Activated gamma-delta T cell treated with Interleukin-2 at 50 U/mL for 16 hours (primary cell): ENCODE data around the gene MYMK.

Experiments used
- DNase-seq: peaks from one replicate; pipeline ENCODE4 v3.0.0-alpha.2; 2020

The MYMK gene

DNA sequence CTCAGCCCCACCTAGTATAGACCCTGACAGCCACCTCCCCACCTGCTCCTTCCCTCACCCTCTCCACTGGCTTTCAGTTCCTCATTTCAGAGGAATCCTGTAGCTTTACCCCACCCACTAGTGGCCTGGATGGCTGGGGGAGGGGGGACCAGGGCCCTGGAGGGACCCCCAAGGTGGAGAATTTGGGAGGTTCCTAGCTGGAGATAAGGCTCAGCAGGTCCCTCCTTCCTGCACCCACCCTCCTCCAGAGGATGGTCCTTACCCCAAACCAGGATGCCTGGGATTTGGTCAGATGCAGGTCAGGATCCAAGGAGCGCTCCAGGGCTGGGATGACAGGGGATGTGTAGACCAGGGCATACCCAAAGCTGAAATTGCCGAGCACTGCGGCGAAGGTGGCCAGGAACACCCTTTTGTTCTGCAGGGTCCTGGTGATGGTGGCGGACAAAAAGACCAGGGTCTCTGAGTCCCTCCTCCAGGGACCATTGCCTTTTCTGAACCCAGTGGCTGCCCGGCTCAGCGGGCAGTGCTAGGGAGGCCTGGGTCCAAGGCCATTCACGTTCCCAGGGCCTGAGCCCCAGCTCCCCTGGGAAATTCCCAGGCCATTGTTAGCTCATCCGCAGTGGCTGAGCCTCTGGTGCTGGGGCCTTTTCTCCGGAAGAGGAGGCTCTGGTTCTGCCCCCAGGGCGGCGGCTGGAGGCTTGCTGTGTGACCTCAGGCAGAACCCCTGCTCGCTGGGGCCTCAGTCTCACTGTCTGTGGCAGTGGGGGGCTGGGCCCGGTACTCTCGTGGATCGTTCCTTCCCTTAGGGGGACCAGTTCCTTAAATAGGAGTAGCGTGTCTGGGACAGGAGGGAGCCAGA is 46.5 kb downstream of the MYMK start:
- DNase-seq, result no peak

DNA sequence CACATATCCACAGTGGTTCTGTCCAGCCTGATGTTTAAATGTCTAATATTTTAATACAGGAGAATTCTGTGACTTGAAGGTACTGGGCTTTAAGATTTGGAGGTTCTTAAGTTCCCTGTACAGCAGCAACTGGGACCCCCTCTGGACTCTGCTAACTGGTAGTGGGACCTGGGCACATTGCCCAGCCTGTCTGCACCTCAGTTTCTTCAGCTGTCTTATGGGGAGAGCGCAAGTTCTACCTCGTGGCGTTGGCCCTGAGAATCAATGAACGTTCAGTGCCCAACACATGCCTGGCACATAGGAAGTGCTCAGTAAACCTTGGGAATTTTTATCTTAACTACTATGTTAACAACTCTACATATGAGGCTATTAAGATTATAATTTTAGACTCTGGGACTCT is 47.3 kb downstream of the MYMK start:
- no peak for DNase-seq

DNA sequence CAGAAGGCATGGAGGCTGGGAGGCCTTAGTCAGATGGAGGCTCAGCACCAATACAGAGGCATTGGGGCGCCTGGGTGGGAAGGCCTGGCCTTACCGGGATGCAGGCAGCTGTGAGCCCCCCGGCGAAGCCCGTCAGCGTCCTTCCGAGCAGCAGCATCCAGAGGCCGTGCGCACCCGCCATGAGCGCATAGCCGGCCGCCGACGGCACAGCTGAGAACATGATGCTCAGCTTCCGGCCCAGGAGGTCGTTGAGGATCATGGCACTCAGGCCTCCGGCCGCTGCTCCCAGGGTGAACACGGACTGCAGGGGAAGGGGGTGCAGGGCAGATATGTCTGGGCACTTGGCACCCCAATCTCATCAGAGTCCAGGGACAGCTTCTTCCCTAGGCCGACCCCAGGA is 47.8 kb downstream of the MYMK start:
- no peak for DNase-seq

DNA sequence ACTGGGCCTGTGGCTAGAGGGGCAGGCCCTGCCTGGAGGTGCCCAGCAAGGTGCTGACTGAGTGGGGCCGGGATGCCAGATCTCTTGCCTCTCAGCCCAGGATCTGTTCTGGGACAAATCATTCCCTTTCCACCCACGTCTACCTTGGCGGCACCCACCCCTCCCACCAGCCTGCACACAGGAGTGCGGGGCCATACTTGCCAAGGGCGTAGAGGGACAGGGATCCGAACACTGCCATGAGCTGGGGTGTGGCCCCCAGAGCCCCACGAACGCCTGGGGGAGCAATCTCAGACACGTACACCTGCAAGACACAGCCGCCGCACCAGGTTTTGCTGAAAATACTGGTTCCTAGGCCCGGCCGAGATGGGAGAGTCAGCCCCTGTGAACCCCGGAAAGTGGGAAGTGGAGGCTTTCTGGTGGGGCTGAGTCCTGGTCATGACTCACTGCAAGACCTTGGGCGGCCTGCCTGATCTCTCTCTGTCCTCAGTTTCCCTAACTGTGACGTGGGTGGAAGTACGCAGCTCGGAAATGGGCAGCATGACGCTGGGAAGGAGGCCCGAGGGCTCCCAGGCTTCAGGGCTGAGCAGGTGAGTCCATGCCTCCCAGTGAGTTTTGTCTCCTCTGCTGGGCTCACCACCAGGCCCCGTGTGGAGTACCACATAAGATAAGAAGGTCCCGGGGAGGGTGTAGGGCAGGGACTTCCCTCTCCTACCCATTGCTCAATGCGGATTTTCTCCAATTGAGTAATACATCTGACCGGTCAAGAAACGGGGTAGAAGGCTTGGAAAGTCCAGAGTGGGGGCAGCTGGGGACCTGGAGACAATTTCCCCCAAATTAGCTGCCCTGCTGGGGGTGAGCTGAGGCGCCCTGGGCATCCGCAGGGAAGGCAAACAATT is 48.5 kb downstream of the MYMK start:
- DNase-seq, result no peak

DNA sequence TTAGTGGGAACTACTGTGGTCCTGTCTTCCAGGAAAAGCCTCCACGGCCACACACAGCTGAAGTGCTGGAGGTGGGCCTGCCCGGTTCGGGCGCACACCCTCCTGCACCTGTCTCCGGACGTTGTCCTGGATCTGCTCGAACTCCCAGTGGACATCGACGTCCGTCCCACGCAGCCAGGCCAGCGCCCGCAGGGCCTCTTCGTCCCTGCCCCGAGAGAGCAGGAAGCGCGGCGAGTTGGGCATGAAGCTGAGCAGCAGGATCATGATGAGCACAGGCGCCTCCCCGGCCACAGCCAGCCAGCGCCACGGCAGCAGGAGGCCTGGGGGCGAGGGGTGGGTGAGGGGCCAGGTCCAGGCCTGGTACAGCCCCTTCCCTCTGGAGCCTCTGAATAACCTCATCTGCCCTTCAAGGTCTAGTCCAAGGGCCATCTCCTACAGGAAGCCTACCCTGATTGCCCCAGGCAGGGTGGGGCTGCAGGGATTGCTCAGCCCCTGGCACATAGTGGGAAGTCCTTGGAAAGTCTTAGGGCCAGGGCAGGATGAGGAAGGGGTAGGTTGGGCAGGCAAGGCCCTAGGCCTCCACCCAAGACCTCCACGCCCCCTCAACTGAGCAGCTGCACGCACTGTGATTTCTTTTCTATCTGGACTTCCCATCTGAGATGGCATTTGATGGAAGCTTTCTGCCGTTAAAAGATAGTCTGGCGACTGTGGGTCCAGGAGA is 49.3 kb downstream of the MYMK start:
- no peak for DNase-seq

DNA sequence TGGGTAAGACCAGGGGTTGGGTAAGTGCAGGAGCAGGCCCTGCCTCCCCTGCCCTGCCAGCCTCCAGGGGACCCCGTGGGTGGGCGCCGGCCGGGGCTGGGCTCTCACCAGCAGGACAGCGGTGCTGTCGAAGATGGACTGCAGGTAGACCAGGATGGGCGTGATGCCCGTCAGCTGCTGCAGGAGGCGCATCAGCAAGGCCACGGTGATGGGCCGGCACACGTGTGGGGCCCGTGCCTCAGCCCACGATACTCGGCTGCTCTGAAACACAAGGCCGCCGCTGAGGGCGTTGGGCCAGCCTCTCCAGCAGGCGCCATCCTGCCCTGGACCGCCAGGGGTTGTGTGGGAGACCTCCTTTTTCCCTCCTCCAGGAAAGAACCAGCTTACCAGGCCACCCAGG is 49.9 kb downstream of the MYMK start:
- DNase-seq, result no peak

DNA sequence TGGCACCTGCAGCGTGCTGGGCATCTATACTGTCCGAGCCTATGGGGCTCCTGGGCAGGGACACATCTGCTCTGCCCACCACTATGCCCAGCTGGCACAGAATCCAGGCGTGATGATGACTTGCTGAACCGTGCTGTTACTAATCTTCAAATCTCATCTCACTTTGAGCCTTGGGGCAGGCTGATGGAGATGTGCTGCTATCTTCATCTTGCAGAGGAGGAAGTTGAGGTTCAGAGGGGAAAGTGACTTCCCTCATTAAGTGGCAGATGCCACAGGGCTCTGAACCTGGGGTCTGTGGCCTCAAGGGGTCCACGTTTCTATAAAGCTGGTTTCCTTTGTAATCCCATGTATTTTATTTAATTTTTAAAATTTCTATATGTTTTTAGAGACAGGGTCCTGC is 50.5 kb downstream of the MYMK start:
- no peak for DNase-seq

DNA sequence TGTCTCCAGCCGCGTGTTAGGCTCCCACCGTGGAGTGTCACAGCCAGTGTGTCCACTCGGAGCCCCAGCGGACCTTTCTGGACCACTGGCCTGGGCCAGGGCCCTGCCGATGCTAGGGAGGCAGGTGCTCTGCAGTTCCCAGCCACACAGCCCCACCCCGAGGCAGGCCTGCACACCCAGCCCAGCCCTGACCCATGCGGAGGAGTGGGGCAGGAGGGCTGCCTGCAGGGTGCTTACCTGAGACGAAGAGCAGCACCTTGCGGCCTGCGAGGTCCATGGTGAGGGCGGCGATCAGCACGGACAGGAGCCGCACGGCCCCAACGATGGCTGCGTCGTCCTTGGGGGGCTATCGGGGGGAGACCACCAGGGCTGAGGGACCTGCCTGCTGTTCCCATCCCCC is 51.0 kb downstream of the MYMK start:
- DNase-seq, result no peak

DNA sequence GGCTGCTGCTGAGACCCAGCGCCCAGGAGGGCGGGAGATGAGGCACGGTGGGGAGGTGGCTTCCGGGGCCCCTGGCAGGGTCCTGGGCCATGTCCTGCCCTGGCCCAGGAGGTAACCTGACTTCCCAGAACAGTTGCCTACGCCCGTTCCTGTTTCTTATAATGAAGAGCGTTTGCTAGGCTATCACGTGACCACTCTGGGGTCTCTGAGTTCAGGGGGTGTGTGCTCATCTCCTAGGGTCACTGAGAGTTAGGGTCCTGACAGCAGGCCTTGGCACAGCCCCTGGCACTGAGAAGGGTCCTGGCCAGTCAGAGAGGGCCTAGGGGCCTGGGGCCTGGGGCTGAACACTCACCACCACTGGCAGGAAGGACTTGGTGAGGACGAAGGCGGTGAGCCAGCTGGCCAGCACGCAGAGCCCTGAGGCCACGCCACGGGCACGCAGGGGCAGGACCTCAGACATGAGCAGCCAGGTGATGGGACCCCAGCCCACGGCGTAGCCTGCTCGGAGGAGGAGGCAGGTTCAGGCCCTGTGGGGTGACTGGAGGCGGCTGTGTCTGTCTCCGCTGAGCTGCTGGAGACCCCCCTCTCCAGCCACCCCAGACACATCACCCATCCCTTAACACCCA is 51.9 kb downstream of the MYMK start:
- no peak for DNase-seq

DNA sequence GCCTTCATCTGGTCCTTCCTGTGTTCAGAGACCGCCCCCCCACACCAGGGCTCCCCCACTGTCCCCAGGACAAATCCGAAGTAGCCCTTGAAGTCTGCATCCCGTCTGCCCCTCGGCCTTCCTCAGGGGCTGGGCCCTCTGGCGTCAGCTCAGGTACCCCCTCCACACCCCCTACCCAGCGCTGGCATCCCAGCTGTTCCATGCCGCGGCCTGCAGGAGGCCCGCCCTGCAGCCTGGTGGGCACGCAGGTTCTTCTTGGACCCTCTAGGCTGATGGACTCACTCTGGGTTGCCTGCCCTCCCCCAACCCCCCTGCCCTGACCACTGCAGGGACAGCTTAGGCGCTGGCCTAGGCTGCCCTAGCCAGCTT is 52.5 kb downstream of the MYMK start:
- DNase-seq, result no peak

DNA sequence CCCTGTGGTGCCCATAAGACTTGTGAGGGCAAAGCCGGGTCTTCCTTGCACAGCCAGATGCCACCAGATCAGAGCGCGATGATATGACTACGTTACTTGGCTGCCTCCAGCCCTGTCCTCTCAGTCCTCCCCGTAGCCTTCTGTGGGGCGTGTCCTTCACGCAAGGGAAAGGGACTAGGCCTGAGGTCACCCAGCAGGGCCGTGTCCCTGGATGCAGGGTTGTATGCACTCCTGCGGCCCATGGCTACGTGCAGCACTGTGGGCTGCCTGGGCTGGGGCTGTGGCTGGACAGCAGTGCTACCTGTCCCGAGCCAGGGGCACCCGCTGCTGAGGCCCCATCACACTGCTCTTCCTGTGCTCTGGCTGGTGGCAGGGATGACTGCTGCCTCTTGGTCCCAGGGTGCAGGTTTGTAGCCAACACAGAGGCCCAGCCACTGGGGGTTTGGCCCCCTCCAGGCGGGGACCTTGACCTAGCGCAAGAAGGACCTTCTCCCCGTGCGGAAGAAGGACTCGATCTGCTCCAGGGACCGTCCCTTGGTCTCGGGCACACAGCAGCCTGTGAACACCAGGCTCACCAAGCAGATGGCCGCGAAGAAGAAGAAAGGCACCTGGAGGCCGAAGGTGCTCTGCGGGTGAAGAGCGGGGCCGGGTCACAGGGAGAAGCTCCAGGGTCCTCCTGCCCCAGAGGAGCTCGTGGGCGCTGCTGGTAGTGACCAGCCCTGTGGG is 53.0 kb downstream of the MYMK start:
- no peak for DNase-seq

DNA sequence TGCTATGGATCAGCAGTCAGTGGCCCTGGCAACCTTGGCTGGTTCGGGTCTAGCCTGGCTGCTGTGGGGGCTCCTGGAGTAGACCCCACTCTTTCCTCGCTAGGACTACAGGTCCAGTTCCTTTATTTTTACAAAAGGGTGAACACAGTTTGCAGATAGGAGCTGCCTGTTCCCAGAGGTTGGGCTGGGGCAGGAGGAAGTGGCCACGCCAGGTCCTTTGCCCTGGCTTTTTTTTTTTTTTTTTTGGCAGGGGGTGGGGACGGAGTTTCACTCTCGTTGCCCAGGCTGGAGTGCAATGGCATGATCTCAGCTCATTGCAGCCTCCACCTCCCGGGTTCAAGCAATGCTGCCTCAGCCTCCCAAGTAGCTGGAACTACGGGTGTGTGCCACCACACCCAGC is 53.8 kb downstream of the MYMK start:
- no peak for DNase-seq

DNA sequence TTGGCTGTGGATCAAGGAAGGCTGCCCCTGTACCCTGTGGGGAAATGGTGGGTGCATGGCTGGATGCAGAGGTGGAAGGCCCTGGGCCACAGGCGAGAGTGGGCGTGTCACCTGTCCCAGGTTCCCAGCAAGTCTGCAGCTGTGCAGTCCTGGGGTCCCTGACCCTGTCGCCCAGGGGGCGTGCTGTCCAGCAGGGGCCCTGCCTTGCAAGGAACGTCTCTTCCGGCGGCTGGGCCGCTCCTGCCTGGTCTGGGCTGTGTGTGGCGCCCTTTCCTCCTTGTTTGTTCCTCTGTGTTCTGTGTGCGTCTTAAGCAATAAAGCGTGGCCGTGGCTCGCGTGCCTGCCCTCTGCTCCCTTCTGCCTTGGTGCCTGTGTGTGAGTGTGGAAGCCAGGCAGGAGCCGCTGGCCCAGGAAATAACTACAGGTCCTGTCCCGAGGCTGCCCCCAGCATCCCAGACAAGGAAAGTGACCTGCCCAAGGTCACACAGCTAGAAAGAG is 54.3 kb downstream of the MYMK start:
- DNase-seq, result no peak

DNA sequence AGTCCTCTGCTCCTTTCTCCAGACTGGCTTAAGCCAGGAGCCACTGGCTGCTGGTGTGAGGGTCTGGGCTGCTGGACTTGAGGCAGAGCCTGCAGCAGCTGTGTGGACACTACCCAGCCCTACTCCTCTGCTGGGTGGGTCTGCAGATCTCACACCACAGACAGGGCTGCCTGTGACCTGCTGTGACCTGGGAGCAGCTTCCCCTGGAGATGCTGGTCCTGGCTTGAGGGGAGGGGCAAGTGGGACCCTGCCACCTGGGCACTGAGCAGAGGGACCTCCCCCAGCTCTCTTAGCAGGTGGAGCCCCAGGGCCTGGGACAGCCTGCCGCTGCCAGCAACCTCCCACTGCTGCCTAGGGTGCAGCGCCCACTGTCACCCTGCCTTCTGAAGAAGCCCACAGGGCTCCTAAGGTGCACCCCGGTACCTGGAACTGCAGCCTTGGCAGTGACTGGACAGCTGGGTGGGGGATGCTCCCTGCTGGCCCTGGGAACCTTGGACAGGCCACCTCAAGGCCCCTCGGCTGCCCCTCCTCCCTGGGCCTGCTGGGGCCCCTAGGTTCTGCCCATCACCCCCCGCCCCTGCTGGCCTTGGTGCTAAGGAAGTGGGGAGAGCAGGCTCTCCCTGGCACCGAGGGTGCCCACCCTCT is 55.9 kb downstream of the MYMK start:
- DNase-seq, result no peak

DNA sequence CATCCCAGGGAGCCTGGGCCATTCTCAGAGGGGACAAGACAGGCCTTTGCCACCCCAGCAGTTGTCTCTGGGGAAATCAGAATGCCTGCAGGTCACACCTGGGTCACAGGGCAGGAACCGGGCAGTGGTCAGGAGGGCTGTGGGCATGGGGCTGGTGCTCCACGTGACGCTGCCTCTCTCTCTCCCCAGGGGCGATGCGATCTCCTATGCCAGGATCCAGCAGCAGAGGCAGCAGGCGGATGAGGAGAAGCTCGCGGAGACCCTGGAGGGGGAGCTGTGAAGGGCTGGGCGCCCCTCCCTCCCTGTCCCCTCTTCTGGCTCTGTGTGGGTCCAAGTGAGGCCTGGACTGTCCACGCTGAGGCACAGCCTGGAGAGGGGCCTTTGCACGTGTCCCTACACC is 56.4 kb downstream of the MYMK start:
- no peak for DNase-seq

DNA sequence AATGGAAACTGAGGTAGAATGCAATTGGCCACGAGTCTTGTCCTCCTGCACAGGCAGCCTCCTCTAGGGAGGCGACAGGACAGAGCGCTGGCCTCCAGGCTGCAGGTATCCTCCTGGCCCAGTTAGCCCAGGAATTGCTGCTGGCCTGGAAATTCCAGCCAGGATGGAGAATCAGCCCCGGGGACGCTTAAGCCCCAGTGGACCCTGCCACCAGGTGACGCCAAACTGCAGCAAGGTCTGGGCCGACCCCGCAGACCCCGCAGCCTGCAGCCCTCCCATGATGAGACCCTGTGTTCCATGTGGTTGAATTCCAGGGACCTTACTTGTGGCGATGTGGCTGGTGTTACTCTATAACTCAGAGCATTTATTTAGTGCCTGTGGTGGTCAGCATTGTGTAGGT is 57.7 kb downstream of the MYMK start:
- DNase-seq, result no peak

DNA sequence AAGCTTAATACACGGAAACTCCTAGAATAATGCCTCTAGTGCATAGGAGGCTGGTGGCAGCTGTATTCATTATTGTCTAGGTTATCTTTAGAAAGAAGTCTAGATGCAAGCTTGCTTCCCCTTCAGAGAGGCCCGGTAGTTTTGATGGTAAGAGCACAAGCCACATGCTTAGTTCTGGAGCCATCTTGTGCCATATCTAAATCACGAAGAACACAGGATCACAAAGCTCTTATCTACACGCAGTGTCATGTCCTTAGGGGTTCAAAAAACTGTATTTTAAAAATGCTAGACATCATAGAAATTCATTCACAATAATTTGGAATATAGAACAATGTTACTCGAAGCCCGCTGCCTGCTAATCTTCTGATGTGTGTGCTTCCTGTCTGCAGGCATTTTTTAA is 58.8 kb downstream of the MYMK start:
- DNase-seq, result no peak

DNA sequence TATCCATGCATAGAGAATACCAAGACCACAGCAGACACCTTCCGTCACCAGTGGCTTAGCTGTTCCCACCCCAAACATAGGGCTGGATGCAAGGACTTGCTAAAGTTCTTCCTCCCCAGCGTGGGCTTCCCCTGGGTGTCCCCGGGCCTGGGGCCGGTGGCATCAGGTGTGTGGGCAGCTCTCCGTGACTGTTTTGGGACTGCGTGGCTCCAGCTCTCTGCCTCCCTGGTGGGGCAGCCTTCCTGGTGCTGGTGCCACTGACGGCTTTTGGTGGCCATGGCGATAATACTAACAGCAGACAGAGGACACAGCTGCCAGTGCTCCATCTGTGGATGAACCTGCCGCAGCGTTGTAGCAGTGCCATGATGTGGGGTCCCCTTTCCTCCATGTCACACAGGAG is 60.1 kb downstream of the MYMK start:
- no peak for DNase-seq
